DLD1 (cell line): Measurements from ENCODE around the gene ACTL7A.
"Not testable (repeated sequence)": the region's sequence is repeated elsewhere in the genome, so short reads cannot be mapped to it uniquely, and the experiment has no call there.

ENCODE experiments used
- in situ Hi-C: cut with HindIII; loops from 2 replicates; pipeline ENCODE4 v1.10.0; 2017; ENCODE audit warnings: low sequenced_read_pairs

ACTL7A gene, protein sequence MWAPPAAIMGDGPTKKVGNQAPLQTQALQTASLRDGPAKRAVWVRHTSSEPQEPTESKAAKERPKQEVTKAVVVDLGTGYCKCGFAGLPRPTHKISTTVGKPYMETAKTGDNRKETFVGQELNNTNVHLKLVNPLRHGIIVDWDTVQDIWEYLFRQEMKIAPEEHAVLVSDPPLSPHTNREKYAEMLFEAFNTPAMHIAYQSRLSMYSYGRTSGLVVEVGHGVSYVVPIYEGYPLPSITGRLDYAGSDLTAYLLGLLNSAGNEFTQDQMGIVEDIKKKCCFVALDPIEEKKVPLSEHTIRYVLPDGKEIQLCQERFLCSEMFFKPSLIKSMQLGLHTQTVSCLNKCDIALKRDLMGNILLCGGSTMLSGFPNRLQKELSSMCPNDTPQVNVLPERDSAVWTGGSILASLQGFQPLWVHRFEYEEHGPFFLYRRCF

DNA sequence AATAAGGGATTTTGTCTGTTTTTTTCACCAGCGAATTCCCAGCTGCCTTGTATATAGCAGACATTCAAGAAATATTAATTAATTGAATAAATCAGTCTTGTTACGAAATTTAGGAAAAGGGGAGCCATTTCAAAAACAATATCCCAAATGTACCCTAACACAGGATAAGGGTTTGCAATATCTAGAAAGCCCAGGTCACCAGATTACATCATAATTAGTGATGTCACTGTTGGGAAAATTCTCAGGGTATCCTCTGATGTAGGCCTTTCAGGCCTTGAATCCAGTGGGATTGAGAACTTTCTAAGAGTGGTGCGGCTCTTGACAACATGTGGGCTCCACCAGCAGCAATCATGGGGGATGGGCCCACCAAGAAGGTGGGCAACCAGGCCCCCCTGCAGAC is at the start of gene ACTL7A:
Gene ACTL7A, plus strand, starts transcription at position 270 of the 400 bp plus-strand sequence. Its CDS starts 57 bp downstream, at position 327.
- in situ Hi-C loops = no loop called here

- in situ Hi-C loops = no loop called here
These were observed 49.6 kb upstream of the ACTL7A start for GRCh38 chr9:108812396-108813025.

- in situ Hi-C loops = no loop called here
These were observed 48.0 kb upstream of the ACTL7A start for GRCh38 chr9:108813951-108814601.

GRCh38 chr9:108815156-108815555 is 46.9 kb upstream of the ACTL7A start:
- in situ Hi-C loops = no loop called here

GRCh38 chr9:108816037-108816436 is 46.0 kb upstream of the ACTL7A start:
- in situ Hi-C loops = no loop called here

- in situ Hi-C loops = no loop called here
These were observed 38.2 kb upstream of the ACTL7A start for GRCh38 chr9:108823829-108824228.

- in situ Hi-C loops = no loop called here
These were observed 31.8 kb upstream of the ACTL7A start for GRCh38 chr9:108830272-108830671.

DNA sequence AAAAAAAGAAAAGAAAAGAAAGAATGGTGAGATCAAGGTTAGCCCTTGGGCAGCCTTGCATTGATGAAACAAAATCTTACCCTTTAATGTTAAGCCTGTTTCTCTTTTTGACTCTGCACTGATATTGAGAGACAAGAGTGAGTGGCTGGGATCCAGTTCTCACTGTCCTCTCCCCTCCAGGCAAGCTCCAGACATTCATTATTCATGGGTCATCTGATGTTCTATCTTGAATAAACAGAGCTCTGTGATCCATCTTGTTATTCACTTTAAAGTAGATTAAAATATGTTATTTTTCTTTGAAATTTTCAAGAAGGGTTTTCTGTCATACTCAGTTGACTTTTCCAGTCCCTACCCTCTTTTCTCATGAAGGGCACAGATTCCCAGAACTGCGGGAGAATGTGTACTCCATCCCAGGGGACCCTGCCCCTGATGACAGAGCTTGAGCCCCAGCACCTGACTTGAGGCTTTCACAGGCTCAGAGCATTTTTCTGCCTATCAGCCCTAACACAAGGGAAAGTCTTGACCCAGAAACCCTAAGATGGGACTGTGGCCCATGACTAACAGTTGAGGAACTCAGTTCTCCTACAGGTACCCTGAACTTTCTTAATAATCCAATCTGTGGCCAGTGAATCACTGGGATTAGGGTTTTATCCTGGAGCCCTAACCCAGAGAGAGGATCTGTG is 30.4 kb upstream of the ACTL7A start:
- in situ Hi-C loops = no loop called here

- in situ Hi-C loops = no loop called here
These were observed 29.9 kb upstream of the ACTL7A start for GRCh38 chr9:108832179-108832500.

GRCh38 chr9:108834959-108835665 is 27.0 kb upstream of the ACTL7A start:
- in situ Hi-C loops = no loop called here

DNA sequence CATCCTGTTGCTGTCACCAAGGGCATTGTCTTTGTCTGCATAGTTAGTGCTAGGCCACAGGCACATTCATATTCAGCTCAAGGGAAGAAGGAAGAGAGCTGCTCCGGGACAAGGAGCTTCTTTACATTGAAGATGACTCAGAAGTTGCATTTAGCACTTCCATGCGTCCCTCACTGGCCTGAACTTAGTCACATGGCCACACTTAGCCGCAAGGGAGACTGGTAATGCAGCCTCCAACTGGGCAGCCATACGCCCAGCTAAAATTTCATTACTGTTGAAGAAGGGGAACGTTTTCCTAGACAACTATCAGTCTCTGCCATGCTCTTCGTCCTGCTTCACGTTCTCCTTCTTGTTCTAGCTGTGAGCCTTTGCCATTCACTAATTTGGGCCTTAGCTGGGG is 26.2 kb upstream of the ACTL7A start:
- in situ Hi-C loops = no loop called here

DNA sequence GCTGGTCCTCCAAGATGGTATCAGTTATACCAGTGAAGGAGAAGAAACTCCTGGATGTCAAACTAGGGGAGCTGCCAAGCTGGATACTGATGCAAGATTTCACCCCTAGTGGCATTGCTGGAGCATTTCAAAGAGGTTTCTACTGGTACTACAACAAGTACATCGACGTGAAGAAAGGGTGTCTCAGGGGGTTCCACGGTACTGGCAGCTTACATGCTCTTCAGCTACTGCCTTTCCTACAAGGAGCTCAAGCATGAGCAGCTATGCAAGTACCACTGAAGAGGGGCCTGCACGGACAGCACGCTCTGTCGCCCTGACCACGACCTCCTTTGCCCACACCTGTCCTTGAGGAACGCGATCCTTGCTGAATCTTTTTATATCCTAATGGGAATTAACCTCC is 25.7 kb upstream of the ACTL7A start:
- in situ Hi-C loops = no loop called here

GRCh38 chr9:108836781-108837180 is 25.3 kb upstream of the ACTL7A start:
- in situ Hi-C loops = no loop called here

DNA sequence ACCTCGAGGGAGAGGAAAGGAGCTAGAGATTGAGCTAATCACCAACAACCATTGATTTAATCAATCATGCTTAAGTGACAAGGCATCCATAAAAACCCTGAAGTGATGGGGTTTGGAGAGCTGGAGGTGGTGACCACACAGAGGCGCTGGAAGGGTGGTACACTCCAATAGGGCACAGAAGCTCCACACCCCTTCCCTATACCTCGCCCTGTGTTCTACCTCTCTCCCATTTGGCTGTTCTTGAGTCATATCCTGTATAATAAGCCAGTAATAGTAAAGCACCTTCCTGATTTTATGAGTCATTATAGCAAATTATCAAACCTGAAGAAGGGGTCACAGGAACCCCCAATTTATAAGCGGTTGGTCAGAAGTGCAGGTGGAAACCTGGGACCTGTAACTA is 24.5 kb upstream of the ACTL7A start:
- in situ Hi-C loops = no loop called here

GRCh38 chr9:108838017-108838416 is 24.0 kb upstream of the ACTL7A start:
- in situ Hi-C loops = no loop called here

- in situ Hi-C loops = not testable (repeated sequence)
These were observed 22.5 kb upstream of the ACTL7A start for GRCh38 chr9:108839561-108839960.

DNA sequence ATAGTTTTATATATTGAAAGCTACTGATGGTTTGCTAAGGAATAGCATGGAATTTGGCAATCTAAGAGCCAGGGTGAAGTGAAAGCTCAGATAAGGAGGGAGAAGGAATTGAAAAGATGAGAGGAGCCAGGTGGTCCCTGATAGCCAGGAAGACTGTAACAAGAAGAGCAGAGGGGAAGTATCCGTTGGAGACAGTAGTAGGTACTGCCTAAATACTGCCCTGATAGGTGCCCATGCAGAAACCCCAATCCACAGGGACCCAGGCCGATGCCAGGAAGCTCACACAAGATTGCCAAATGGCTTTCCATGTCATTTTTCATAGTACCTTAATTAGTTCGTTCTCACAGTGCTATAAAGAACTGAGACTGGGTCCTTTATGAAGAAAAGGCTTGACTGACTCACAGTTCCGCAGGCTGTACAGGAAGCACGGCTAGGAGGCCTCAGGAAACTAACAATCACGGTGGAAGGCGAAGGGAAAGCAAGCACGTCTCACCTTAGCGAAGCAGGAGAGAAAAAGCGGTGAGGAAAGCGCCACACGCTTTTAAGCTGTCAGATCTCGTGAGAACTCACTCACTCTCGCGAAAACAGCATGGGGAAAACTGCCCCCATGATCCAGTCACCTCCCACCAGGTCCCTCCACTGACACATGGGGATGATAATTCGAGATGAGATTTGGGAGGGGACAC is 19.3 kb upstream of the ACTL7A start:
- in situ Hi-C loops = no loop called here

- in situ Hi-C loops = no loop called here
These were observed 17.7 kb upstream of the ACTL7A start for GRCh38 chr9:108844391-108844790.

DNA sequence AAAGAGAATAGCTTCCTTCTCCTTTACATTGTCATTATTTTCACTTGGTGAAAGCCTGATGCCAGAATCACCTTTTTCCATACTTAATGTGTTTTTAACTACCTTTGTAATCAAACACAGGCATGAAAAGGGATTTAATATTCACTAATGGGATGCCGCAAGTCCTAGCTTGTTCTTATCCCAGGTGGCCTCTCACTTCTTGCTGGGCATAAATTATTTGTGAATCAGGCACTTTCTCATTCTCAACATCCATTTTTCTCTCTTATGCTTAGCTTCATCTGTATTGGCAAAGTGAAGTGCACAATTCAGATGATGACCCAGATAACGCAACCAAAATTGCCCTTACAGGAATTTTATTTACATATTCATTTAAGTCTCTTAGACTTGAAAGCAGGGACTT is 17.2 kb upstream of the ACTL7A start:
- in situ Hi-C loops = no loop called here

DNA sequence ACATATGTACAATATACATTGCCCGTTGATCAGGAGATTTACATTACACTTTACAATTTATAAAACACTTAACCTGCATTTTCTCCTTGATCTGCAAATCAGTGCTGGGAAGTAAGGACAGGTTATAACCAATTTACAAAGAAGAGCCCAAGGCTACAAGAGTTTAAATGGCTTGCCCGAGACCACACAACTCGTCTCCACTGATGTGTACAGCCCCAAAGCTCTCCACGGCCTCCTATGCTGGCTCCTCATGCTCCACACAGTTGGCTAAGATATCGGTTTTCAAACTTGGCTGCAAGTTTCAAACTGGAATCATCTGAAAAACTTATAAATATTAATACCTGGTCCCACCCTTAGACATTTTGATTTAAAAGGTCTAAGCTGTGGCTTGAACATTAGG is 16.6 kb upstream of the ACTL7A start:
- in situ Hi-C loops = no loop called here
